Transverse colon (tissue), 4 donors: ENCODE results near the gene NKAIN2.

ENCODE experiments used
- POLR2AphosphoS5 ChIP-seq, 3 donors: sonication (generic); formaldehyde crosslinking; IDR thresholded peaks; one replicate each; pipeline ENCODE4 v1.6.1; 2016; ENCODE audit warnings: antibody characterized with exemption in 3 of 3
- TF ChIP-seq, protein P1 (sequence below), 5 experiments: fragments of 200-600 bp in 3 of 5; fragments of 450-650 bp in 2 of 5; sonication (generic) in 3 of 5; IDR thresholded peaks; 1 replicate in 2 of 5; 2 replicates in 3 of 5; pipeline ENCODE4 v1.5.1; 2016 to 2017; ENCODE audit warnings: antibody characterized with exemption in 5 of 5, inconsistent platforms in 3 of 5, mild to moderate bottlenecking in 2 of 5, moderate library complexity in 1 of 5

DNA sequence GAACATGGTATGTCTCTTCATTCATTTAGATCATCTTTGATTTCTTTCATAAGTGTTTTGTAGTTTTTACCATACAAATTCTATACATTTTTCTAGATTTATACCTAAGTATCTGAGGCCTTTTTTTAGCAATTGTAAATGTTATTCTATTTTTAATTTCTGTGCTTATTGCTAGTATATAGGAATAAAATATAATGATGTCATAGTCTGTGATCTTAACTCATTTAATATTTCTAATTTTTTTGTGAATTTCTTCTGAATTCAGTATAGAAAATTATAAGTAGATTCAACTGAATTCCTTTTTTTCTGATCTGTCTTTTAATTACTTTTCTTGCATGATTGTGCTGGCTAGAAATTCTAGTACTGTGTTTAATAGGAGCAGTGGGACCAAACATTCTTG is 520.6 kb downstream of the NKAIN2 start:
- no peak for TF ChIP-seq POLR2AphosphoS5 (IDR thresholded peaks at IDR 0.05)
- TF ChIP-seq, protein P1, sequence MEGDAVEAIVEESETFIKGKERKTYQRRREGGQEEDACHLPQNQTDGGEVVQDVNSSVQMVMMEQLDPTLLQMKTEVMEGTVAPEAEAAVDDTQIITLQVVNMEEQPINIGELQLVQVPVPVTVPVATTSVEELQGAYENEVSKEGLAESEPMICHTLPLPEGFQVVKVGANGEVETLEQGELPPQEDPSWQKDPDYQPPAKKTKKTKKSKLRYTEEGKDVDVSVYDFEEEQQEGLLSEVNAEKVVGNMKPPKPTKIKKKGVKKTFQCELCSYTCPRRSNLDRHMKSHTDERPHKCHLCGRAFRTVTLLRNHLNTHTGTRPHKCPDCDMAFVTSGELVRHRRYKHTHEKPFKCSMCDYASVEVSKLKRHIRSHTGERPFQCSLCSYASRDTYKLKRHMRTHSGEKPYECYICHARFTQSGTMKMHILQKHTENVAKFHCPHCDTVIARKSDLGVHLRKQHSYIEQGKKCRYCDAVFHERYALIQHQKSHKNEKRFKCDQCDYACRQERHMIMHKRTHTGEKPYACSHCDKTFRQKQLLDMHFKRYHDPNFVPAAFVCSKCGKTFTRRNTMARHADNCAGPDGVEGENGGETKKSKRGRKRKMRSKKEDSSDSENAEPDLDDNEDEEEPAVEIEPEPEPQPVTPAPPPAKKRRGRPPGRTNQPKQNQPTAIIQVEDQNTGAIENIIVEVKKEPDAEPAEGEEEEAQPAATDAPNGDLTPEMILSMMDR (IDR thresholded peaks at IDR 0.05) = no peak
